Endothelial cell of umbilical vein (primary cell): Measurements from ENCODE around the gene F2RL1. TPM values are rescaled to one million over a fixed set of nuclear protein-coding genes. Genes with fewer than 3 reads are reported as not detected.

ENCODE experiments used
- BruUV-seq: library from RNA; stranded (reverse); fragments of 400-500 nt; replicated peaks from 2 replicates; lab custom pipeline; 2021; lab: Mats Ljungman, UMichigan
- CTCF ChIA-PET: fragments of 300-600, 350-600 bp; sonication (Branson Sonifier 250); formaldehyde crosslinking; loops from one replicate; lab custom pipeline; 2021; ENCODE audit warnings: antibody characterized with exemption, inconsistent platforms; lab: Charles Lee
- POLR2A ChIA-PET: fragments of 300-600, 350-600 bp; sonication (Branson Sonifier 250); formaldehyde crosslinking; loops from one replicate; lab custom pipeline; 2021; ENCODE audit warnings: antibody characterized with exemption, inconsistent platforms; lab: Charles Lee
- DNase-seq: peaks from one replicate; pipeline ENCODE4 v3.0.0-alpha.2; 2011; ENCODE audit warnings: low read depth, low spot score
- FAIRE-seq: peaks from 2 replicates; lab custom pipeline; 2011; peaks lifted over from hg19 to GRCh38; lab: Jason Lieb, UNC
- H2AFZ ChIP-seq: 2 replicates; pipeline ENCODE4 v1.6.0; 2012; ENCODE audit warnings: low read depth, low read length, control low read depth, inconsistent platforms
- H3K27ac ChIP-seq: 2 replicates; pipeline ENCODE4 v1.5.1; 2011; ENCODE audit warnings: low read depth, mild to moderate bottlenecking, control low read depth, low read length, moderate library complexity; ENCODE audit not compliant: insufficient read depth
- H3K27me3 ChIP-seq, 2 experiments: 2 replicates each; pipeline versions ENCODE4 v1.6.0 to v1.6.1; 2011; ENCODE audit warnings: low read length in 2 of 2, mixed read lengths in 1 of 2; ENCODE audit not compliant: control insufficient read depth in 2 of 2, insufficient read depth in 2 of 2
- H3K36me3 ChIP-seq, 2 experiments: 2 replicates in 1 of 2; 3 replicates in 1 of 2; pipeline ENCODE4 v1.5.1; 2011; ENCODE audit warnings: low read length in 2 of 2, mild to moderate bottlenecking in 1 of 2, moderate library complexity in 1 of 2; ENCODE audit not compliant: control insufficient read depth in 2 of 2, insufficient read depth in 2 of 2; ENCODE audit errors: extremely low read depth in 1 of 2
- H3K4me1 ChIP-seq: 3 replicates; pipeline ENCODE4 v1.5.1; 2011; ENCODE audit warnings: mild to moderate bottlenecking, low read length; ENCODE audit not compliant: control insufficient read depth, insufficient read depth; ENCODE audit errors: extremely low read depth
- H3K4me2 ChIP-seq: 2 replicates; pipeline ENCODE4 v1.6.1; 2011; ENCODE audit warnings: low read length, control low read depth, mixed read lengths; ENCODE audit not compliant: insufficient read depth
- H3K4me3 ChIP-seq, 3 experiments: fragments of 200-600 bp in 1 of 3; sonication (generic), shearing (Covaris generic) in 1 of 3; replicated peaks in 1 of 3; 2 replicates each; pipeline ENCODE4 v1.5.1; 2011 to 2016; ENCODE audit warnings: control low read depth in 3 of 3, low read length in 3 of 3, mild to moderate bottlenecking in 2 of 3, inconsistent platforms in 1 of 3, low read depth in 1 of 3, moderate library complexity in 1 of 3; ENCODE audit not compliant: insufficient read depth in 1 of 3
- H3K79me2 ChIP-seq: 2 replicates; pipeline ENCODE4 v1.6.0; 2012; ENCODE audit warnings: low read length, inconsistent platforms; ENCODE audit not compliant: control insufficient read depth, insufficient read depth
- H3K9ac ChIP-seq: replicated peaks from 2 replicates; pipeline ENCODE3; 2011; ENCODE audit warnings: low read length, control low read depth; ENCODE audit not compliant: insufficient read depth; ENCODE audit errors: extremely low read depth
- H3K9me1 ChIP-seq: replicated peaks from 3 replicates; pipeline ENCODE4 v1.6.0; 2011; ENCODE audit warnings: mild to moderate bottlenecking, low read length; ENCODE audit not compliant: control insufficient read depth, insufficient read depth; ENCODE audit errors: extremely low read depth
- H3K9me3 ChIP-seq: replicated peaks from 2 replicates; pipeline ENCODE4 v1.5.1; 2012; ENCODE audit warnings: low read length, inconsistent platforms; ENCODE audit not compliant: control insufficient read depth, insufficient read depth
- H4K20me1 ChIP-seq: replicated peaks from 2 replicates; pipeline ENCODE3; 2011; ENCODE audit warnings: mild to moderate bottlenecking, low read length; ENCODE audit not compliant: control insufficient read depth, insufficient read depth; ENCODE audit errors: extremely low read depth
- FOS ChIP-seq: IDR thresholded peaks from 2 replicates; pipeline ENCODE4 v1.6.1; 2011; ENCODE audit warnings: mild to moderate bottlenecking, low read length, moderate library complexity, borderline replicate concordance; ENCODE audit not compliant: insufficient read depth
- GATA2 ChIP-seq: IDR thresholded peaks from 2 replicates; pipeline ENCODE4 v1.7.0; 2011; ENCODE audit warnings: low read depth, mild to moderate bottlenecking, moderate library complexity, mixed read lengths, low read length; ENCODE audit not compliant: insufficient read length, insufficient read depth
- POLR2A ChIP-seq: IDR thresholded peaks from 2 replicates; pipeline ENCODE4 v1.6.1; 2012; ENCODE audit warnings: low read depth, mild to moderate bottlenecking, control low read depth, low read length
- POLR2AphosphoS5 ChIP-seq: IDR thresholded peaks from 2 replicates; pipeline ENCODE4 v1.6.1; 2012; ENCODE audit warnings: low read depth, mild to moderate bottlenecking, control low read depth, low read length, moderate library complexity; ENCODE audit not compliant: insufficient read depth
- dilution Hi-C: fragments of 300-500 bp; cut with MboI; formaldehyde crosslinking; loops from one replicate; pipeline ENCODE4 v1.15.0; 2019; ENCODE audit warnings: low sequenced_read_pairs; ENCODE audit not compliant: extremely low pct_ligation_motif_present
- intact Hi-C: fragments of 100-400 bp; cut with micrococcal nuclease; formaldehyde crosslinking; loops from one replicate; pipeline ENCODE4 v1.10.0; 2022
- polyA plus RNA-seq, 4 experiments: library from polyadenylated mRNA; depleted of rRNA in 3 of 4; stranded (reverse) in 3 of 4; unstranded in 1 of 4; fragments of >200 nt; gene quantifications; 2 replicates each; pipeline versions ENCODE4 v1.2.1 to v1.2.3, GENCODE V29; 2011 to 2012; ENCODE audit warnings: missing spikeins in 1 of 4
- total RNA-seq: library from RNA; stranded (reverse); gene quantifications from 2 replicates; pipeline ENCODE4 v1.2.3, GENCODE V29; 2021
- TF ChIP-seq, protein P1 (sequence below), 2 donors: IDR thresholded peaks; 1 replicate in 1 of 2; 2 replicates in 1 of 2; pipeline ENCODE4 v1.5.1; 2011; ENCODE audit warnings: low read length in 2 of 2, mild to moderate bottlenecking in 2 of 2, moderate library complexity in 2 of 2, control low read depth in 1 of 2, inconsistent platforms in 1 of 2, low read depth in 1 of 2; ENCODE audit not compliant: insufficient read depth in 1 of 2; ENCODE audit errors: extremely low read depth in 1 of 2
- TF ChIP-seq, protein P2 (sequence below): IDR thresholded peaks from 2 replicates; pipeline ENCODE4 v1.6.1; 2011; ENCODE audit not compliant: insufficient read depth, insufficient read length

Gene F2RL1
- total and polyA plus RNA-seq, 2 donors (not counting 3 experiments of a cell fraction or from before 2014, with no cell fraction given) = 21.8 to 21.9 TPM

DNA sequence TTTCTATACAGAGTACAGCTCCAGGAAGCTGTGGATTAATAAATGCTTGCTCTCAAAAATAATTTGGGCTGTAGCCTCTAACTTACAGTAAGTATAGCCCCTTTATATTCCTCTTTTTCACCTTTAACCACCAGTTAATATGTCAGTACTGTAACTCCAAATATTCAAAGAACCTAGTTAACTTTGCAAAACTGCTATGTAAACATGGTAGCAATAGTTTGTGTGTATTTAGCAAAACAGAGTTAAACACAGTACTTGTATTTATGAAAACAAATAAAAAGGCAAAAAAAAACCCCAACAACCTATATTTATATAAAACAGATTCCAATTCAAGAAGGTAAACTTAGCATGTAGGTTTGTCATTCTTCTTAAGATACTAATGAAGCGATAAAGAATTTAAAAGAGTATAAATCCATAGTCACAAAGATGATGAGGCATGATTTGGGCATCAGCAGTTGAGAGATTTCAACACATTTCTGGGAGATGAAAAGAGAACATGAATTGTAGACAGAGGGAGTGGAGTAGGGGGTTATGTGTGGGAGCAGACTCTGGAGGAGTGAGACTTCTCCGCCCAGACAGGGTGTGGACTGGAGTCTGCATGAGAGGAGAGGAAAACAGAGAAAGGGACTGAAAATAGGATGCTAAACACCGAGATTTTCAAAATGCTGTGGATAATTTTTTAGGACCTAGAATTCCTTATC lies 47.0 kb upstream of the F2RL1 start:
- Histone ChIP-seq H3K4me3 (no peak overlapping the region), H3K27ac (no peak overlapping the region), H3K4me2 (no peak overlapping the region), H3K79me2 (no peaks in the 10 kb centered on the region), H3K9me1 (no peaks in the 10 kb centered on the region), H3K36me3 (no peaks in the 10 kb centered on the region), H3K27me3 (no peaks in the 10 kb centered on the region), H3K4me1 (peaks cover 6% of the 10 kb centered on the region), H3K9me3 (no peaks in the 10 kb centered on the region), H4K20me1 (no peaks in the 10 kb centered on the region), H2AFZ (peak overlapping the region; percentile 33), H3K9ac (no peak overlapping the region)
- TF ChIP-seq, protein P1, sequence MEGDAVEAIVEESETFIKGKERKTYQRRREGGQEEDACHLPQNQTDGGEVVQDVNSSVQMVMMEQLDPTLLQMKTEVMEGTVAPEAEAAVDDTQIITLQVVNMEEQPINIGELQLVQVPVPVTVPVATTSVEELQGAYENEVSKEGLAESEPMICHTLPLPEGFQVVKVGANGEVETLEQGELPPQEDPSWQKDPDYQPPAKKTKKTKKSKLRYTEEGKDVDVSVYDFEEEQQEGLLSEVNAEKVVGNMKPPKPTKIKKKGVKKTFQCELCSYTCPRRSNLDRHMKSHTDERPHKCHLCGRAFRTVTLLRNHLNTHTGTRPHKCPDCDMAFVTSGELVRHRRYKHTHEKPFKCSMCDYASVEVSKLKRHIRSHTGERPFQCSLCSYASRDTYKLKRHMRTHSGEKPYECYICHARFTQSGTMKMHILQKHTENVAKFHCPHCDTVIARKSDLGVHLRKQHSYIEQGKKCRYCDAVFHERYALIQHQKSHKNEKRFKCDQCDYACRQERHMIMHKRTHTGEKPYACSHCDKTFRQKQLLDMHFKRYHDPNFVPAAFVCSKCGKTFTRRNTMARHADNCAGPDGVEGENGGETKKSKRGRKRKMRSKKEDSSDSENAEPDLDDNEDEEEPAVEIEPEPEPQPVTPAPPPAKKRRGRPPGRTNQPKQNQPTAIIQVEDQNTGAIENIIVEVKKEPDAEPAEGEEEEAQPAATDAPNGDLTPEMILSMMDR (IDR thresholded peaks at IDR 0.05; ENCODE audit: extremely low read depth in 1 of 2, insufficient read depth in 1 of 2, low read depth in 1 of 2, low read length in 2 of 2) = no peak
- TF ChIP-seq FOS (no peak), GATA2 (no peak), POLR2A (no peak), POLR2AphosphoS5 (no peak)
- TF ChIP-seq, protein P2, sequence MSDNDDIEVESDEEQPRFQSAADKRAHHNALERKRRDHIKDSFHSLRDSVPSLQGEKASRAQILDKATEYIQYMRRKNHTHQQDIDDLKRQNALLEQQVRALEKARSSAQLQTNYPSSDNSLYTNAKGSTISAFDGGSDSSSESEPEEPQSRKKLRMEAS = no peak
- dilution Hi-C loops = no loop called here
- no TSS peak for BruUV-seq
- no peak for FAIRE-seq
- intact Hi-C loops = loop anchor here (5.0 kb wide), 2 partner anchors 35 to 85 kb away; no protein-coding TSS in a partner anchor
- ChIA-PET CTCF (interaction anchor here (5.9 kb wide), 1 partner anchor 172 kb away, joined by 391 read pairs; no protein-coding TSS in a partner anchor), POLR2A (no interaction called here)
- DNase-seq = no peak
